Measurements from ENCODE around the gene USP24. TPM values are rescaled to one million over a fixed set of nuclear protein-coding genes. Genes with fewer than 3 reads are reported as not detected.
A peak's percentile ranks its signal among the peaks of the same experiment; 100 is the strongest.

Gene USP24
- total and polyA plus RNA-seq, 7 experiments from 2014 or later, result 4.7 to 91.4 (median 71.7) TPM

- no peaks in the 10 kb centered on the region for H3K27me3 Mint-ChIP-seq
- DNase-seq (no peak), ATAC-seq (no peak)
- peaks cover 3 to 22% (median 9%) of the 10 kb centered on the region in 5 donors for H3K36me3 Mint-ChIP-seq
- Histone ChIP-seq H3K27ac (ENCODE audit: low read depth, low read length) (no peak overlapping the region), H3K9me3 (ENCODE audit: control insufficient read depth in 2 of 3, low read length in 3 of 3) (no peaks in the 10 kb centered on the region), H3K27me3 (ENCODE audit: control insufficient read depth in 2 of 2, insufficient read depth in 2 of 2, low read length in 2 of 2) (no peaks in the 10 kb centered on the region), H3K4me1 (ENCODE audit: control insufficient read depth in 2 of 2, insufficient read depth in 2 of 2, low read length in 2 of 2) (no peaks in the 10 kb centered on the region), H3K4me3 (ENCODE audit: low read length) (no peak overlapping the region), H3K36me3 (ENCODE audit: control insufficient read depth in 2 of 3, insufficient read depth in 3 of 3, low read length in 3 of 3) (peaks cover 0 to 15% (median 5%) of the 10 kb centered on the region in 3 experiments)
- intact Hi-C loops (cut with micrococcal nuclease), result no loop called here
- no peak overlapping the region for H3K4me3 Mint-ChIP-seq
- H3K9me3 Mint-ChIP-seq, result no peaks in the 10 kb centered on the region
- H3K4me1 Mint-ChIP-seq, result peaks cover 0 to 5% (median 0%) of the 10 kb centered on the region in 7 donors
- ChIA-PET CTCF (no interaction called here), POLR2A (interaction anchor here (0.6 kb wide), 1 partner anchor 1441 kb away, joined by 4 read pairs; no protein-coding TSS in a partner anchor)
- no peak overlapping the region for H3K27ac Mint-ChIP-seq
Observed at GRCh38 chr1:55062801-55063576, 152.2 kb downstream of the USP24 start.

- H3K36me3 ChIP-seq (ENCODE audit: control insufficient read depth in 2 of 3, insufficient read depth in 3 of 3, low read length in 3 of 3), result peaks cover 0 to 5% (median 0%) of the 10 kb centered on the region in 3 experiments
- peak overlapping the region in 1 of 9 donors; percentile 19 for H3K27ac Mint-ChIP-seq
- no peaks in the 10 kb centered on the region for H3K4me1 ChIP-seq (ENCODE audit: control insufficient read depth in 2 of 2, insufficient read depth in 2 of 2, low read length in 2 of 2)
- H3K4me3 Mint-ChIP-seq, result no peak overlapping the region
- ChIA-PET POLR2A (no interaction called here), CTCF (no interaction called here)
- peaks cover 0 to 11% (median 2%) of the 10 kb centered on the region in 5 donors for H3K36me3 Mint-ChIP-seq
- no peak for DNase-seq
- no peak for ATAC-seq
- H3K27me3 ChIP-seq (ENCODE audit: control insufficient read depth in 2 of 2, insufficient read depth in 2 of 2, low read length in 2 of 2), result no peaks in the 10 kb centered on the region
- no peaks in the 10 kb centered on the region for H3K9me3 ChIP-seq (ENCODE audit: control insufficient read depth in 2 of 3, low read length in 3 of 3)
- peaks cover 0 to 5% (median 0%) of the 10 kb centered on the region in 7 donors for H3K4me1 Mint-ChIP-seq
- intact Hi-C loops (cut with micrococcal nuclease), result no loop called here
- no peak overlapping the region for H3K4me3 ChIP-seq (ENCODE audit: low read length)
- H3K27ac ChIP-seq (ENCODE audit: low read depth, low read length), result no peak overlapping the region
- no peaks in the 10 kb centered on the region for H3K9me3 Mint-ChIP-seq
- no peaks in the 10 kb centered on the region for H3K27me3 Mint-ChIP-seq
Observed at GRCh38 chr1:55061706-55062321, 153.3 kb downstream of the USP24 start.

DNA sequence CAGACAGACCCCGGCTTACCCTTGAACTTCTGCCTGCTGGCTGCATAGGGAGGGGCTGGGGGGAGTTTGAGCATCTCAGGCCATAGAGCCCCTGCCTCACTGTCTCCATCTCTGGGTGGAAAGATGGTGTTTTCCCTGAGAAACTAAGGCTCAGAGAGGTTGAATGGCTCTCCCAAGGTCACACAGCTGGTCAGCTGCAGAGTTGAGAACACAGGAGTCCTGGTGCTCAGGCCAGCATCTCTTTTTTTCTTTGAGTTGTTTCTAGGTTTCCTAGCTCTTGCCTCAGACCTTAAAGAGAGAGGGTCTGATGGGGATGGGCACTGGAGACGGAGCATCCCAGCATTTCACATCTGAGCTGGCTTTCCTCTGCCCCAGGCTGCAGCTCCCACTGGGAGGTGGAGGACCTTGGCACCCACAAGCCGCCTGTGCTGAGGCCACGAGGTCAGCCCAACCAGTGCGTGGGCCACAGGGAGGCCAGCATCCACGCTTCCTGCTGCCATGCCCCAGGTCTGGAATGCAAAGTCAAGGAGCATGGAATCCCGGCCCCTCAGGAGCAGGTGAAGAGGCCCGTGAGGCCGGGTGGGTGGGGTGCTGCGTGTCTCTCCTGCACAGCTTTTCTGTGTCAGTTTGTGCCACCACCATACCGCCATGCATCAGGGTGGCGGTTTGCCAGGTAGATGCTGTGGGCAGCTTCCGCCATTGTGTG is 154.0 kb downstream of the USP24 start:
- no peak overlapping the region for H3K27ac Mint-ChIP-seq
- peaks cover 0 to 5% (median 0%) of the 10 kb centered on the region in 7 donors for H3K4me1 Mint-ChIP-seq
- no peaks in the 10 kb centered on the region for H3K27me3 Mint-ChIP-seq
- DNase-seq, result no peak
- Histone ChIP-seq H3K4me1 (ENCODE audit: control insufficient read depth in 2 of 2, insufficient read depth in 2 of 2, low read length in 2 of 2) (no peaks in the 10 kb centered on the region), H3K27ac (ENCODE audit: low read depth, low read length) (no peak overlapping the region), H3K4me3 (ENCODE audit: low read length) (no peak overlapping the region), H3K27me3 (ENCODE audit: control insufficient read depth in 2 of 2, insufficient read depth in 2 of 2, low read length in 2 of 2) (no peaks in the 10 kb centered on the region), H3K36me3 (ENCODE audit: control insufficient read depth in 2 of 3, insufficient read depth in 3 of 3, low read length in 3 of 3) (no peaks in the 10 kb centered on the region), H3K9me3 (ENCODE audit: control insufficient read depth in 2 of 3, low read length in 3 of 3) (no peaks in the 10 kb centered on the region)
- H3K36me3 Mint-ChIP-seq, result peaks cover 0 to 5% (median 0%) of the 10 kb centered on the region in 5 donors
- ChIA-PET POLR2A (no interaction called here), CTCF (interaction anchor here (2.2 kb wide), 1 partner anchor 10 kb away, joined by 6 read pairs; no protein-coding TSS in a partner anchor)
- ATAC-seq, result no peak
- intact Hi-C loops (cut with micrococcal nuclease), result no loop called here
- no peaks in the 10 kb centered on the region for H3K9me3 Mint-ChIP-seq
- no peak overlapping the region for H3K4me3 Mint-ChIP-seq

DNA sequence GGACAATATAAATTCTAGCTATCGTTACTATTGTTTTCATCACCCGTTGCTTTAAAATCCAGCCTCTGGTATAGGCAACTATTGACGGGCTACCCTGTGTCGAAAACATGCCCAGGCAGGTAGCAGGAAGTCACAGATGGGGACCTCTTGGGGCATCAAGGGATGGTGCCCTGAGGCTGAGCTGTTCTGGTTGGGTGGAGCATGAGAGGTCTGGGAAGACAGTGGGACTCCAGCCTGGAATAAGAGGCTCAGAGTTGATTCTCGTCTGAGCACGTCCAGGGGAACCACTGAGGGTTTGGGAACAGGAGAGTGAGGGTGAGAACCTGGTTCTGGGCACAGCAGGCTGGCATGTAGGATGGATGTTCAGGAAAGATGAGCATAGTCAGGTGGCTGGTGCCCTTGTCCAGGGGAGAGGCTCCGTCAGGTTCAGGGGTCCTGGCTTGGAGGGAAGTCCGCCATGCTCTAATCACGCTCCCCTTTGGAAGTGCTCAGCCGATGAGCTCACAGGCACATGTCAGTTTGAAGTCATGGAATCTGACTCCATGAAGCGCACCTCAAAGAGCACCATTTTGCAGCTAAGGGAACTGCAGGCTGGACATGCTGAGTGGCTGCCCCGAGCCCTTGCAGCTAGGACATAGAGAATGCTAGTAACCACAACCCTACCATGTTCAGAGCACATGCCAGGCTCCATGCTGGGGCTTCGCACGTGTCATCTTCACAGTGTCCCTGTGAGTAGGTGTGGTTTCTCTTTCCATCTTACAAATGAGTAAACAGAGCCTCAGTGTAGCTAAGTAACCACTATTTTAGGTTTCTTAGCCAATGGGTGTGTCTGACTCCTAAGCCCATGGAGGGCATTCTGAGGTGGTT is 154.8 kb downstream of the USP24 start:
- Histone ChIP-seq H3K4me3 (ENCODE audit: low read length) (no peak overlapping the region), H3K4me1 (ENCODE audit: control insufficient read depth in 2 of 2, insufficient read depth in 2 of 2, low read length in 2 of 2) (no peaks in the 10 kb centered on the region), H3K27ac (ENCODE audit: low read depth, low read length) (no peak overlapping the region), H3K9me3 (ENCODE audit: control insufficient read depth in 2 of 3, low read length in 3 of 3) (no peaks in the 10 kb centered on the region), H3K27me3 (ENCODE audit: control insufficient read depth in 2 of 2, insufficient read depth in 2 of 2, low read length in 2 of 2) (no peaks in the 10 kb centered on the region), H3K36me3 (ENCODE audit: control insufficient read depth in 2 of 3, insufficient read depth in 3 of 3, low read length in 3 of 3) (no peaks in the 10 kb centered on the region)
- Mint-ChIP-seq H3K27me3 (no peaks in the 10 kb centered on the region), H3K36me3 (no peaks in the 10 kb centered on the region), H3K9me3 (no peaks in the 10 kb centered on the region), H3K27ac (no peak overlapping the region), H3K4me1 (peaks cover 0 to 5% (median 0%) of the 10 kb centered on the region in 7 donors), H3K4me3 (no peak overlapping the region)
- CTCF ChIA-PET, result interaction anchor here (2.2 kb wide), 1 partner anchor 11 kb away, joined by 6 read pairs; no protein-coding TSS in a partner anchor
- DNase-seq, result no peak
- ATAC-seq, result no peak
- POLR2A ChIA-PET, result no interaction called here
- intact Hi-C loops (cut with micrococcal nuclease), result no loop called here

- Mint-ChIP-seq H3K4me3 (no peak overlapping the region), H3K4me1 (peaks cover 0 to 5% (median 0%) of the 10 kb centered on the region in 7 donors), H3K36me3 (no peaks in the 10 kb centered on the region), H3K27ac (no peak overlapping the region), H3K9me3 (no peaks in the 10 kb centered on the region), H3K27me3 (no peaks in the 10 kb centered on the region)
- POLR2A ChIA-PET, result no interaction called here
- Histone ChIP-seq H3K4me1 (ENCODE audit: control insufficient read depth in 2 of 2, insufficient read depth in 2 of 2, low read length in 2 of 2) (no peaks in the 10 kb centered on the region), H3K27ac (ENCODE audit: low read depth, low read length) (no peak overlapping the region), H3K27me3 (ENCODE audit: control insufficient read depth in 2 of 2, insufficient read depth in 2 of 2, low read length in 2 of 2) (no peaks in the 10 kb centered on the region), H3K9me3 (ENCODE audit: control insufficient read depth in 2 of 3, low read length in 3 of 3) (no peaks in the 10 kb centered on the region), H3K4me3 (ENCODE audit: low read length) (no peak overlapping the region), H3K36me3 (ENCODE audit: control insufficient read depth in 2 of 3, insufficient read depth in 3 of 3, low read length in 3 of 3) (no peaks in the 10 kb centered on the region)
- no peak for ATAC-seq
- intact Hi-C loops (cut with micrococcal nuclease), result no loop called here
- CTCF ChIA-PET, result interaction anchor here (2.2 kb wide), 1 partner anchor 12 kb away, joined by 6 read pairs; no protein-coding TSS in a partner anchor
- no peak for DNase-seq
Observed at GRCh38 chr1:55059302-55060132, 155.6 kb downstream of the USP24 start.

DNA sequence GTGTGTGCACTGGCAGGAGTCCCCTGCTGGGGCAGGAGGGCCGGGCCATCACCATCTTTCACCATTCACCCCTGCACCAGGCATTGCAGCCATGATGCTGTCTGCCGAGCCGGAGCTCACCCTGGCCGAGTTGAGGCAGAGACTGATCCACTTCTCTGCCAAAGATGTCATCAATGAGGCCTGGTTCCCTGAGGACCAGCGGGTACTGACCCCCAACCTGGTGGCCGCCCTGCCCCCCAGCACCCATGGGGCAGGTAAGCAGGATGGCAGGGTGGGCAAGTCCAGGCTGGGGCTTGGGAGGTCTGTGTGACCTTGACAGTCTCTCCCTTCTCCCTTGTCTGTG is 157.2 kb downstream of the USP24 start:
- Histone ChIP-seq H3K36me3 (ENCODE audit: control insufficient read depth in 2 of 3, insufficient read depth in 3 of 3, low read length in 3 of 3) (no peaks in the 10 kb centered on the region), H3K4me3 (ENCODE audit: low read length) (no peak overlapping the region), H3K27ac (ENCODE audit: low read depth, low read length) (no peak overlapping the region), H3K27me3 (ENCODE audit: control insufficient read depth in 2 of 2, insufficient read depth in 2 of 2, low read length in 2 of 2) (no peaks in the 10 kb centered on the region), H3K9me3 (ENCODE audit: control insufficient read depth in 2 of 3, low read length in 3 of 3) (no peaks in the 10 kb centered on the region), H3K4me1 (ENCODE audit: control insufficient read depth in 2 of 2, insufficient read depth in 2 of 2, low read length in 2 of 2) (no peaks in the 10 kb centered on the region)
- ChIA-PET POLR2A (no interaction called here), CTCF (no interaction called here)
- no peaks in the 10 kb centered on the region for H3K27me3 Mint-ChIP-seq
- no peaks in the 10 kb centered on the region for H3K36me3 Mint-ChIP-seq
- ATAC-seq (no peak), DNase-seq (no peak)
- H3K4me1 Mint-ChIP-seq, result peaks cover 0 to 5% (median 0%) of the 10 kb centered on the region in 7 donors
- no peak overlapping the region for H3K27ac Mint-ChIP-seq
- intact Hi-C loops (cut with micrococcal nuclease), result no loop called here
- no peak overlapping the region for H3K4me3 Mint-ChIP-seq
- H3K9me3 Mint-ChIP-seq, result no peaks in the 10 kb centered on the region

Measured in naive thymus-derived CD4-positive, alpha-beta T cell (primary cell).